HPDE6-E6E7 (cell line): ENCODE results near the gene PECR.
"Not testable (repeated sequence)": the region's sequence is repeated elsewhere in the genome, so short reads cannot be mapped to it uniquely, and the experiment has no call there.

ENCODE experiments used
- DNase-seq: peaks from one replicate; pipeline ENCODE4 v3.0.0; 2011; ENCODE audit warnings: missing footprints; ENCODE audit errors: extremely low spot score

Gene PECR

GRCh38 chr2:216002101-216002678, 79.4 kb downstream of the PECR start:
- no peak for DNase-seq

GRCh38 chr2:216001216-216002100, 80.2 kb downstream of the PECR start:
- DNase-seq = no peak

GRCh38 chr2:215998636-215999035, 83.0 kb downstream of the PECR start:
- no peak for DNase-seq

GRCh38 chr2:215997219-215997618, 84.4 kb downstream of the PECR start:
- DNase-seq = no peak

- no peak for DNase-seq
Measured at GRCh38 chr2:215994911-215995310, 86.7 kb downstream of the PECR start.

- not testable (repeated sequence) for DNase-seq
Measured at GRCh38 chr2:215988556-215989207, 92.9 kb downstream of the PECR start.
